ENCODE data around the gene GABARAPL1. TPM values are rescaled to one million over a fixed set of nuclear protein-coding genes. Genes with fewer than 3 reads are reported as not detected.

Gene GABARAPL1
- polyA plus RNA-seq, 2 of the 4 experiments (the other 2 are of a cell fraction): 35.9 to 46.2 TPM

GRCh38 chr12:10205220-10205807, 7.4 kb upstream of the GABARAPL1 start:
- CTCF ChIA-PET: interaction anchor here (1.0 to 1.2 kb wide), 2 partner anchors 9 to 52 kb away, joined by 3 to 5 read pairs; no protein-coding TSS in a partner anchor
- DNase-seq (ENCODE audit: low read depth in 1 of 2, low spot score in 1 of 2) (peak in 1 of 2 experiments; percentile 45), FAIRE-seq (no peak), ATAC-seq (peak; percentile 50 to 69; a peak in 4 of 6 replicates)
- Histone ChIP-seq H3K4me1 (0 out of 3 replicates have a peak, but pooled peaks cover 6% of the 10 kb centered on the region), H3K27ac (no peak overlapping the region), H3K4me2 (peak overlapping the region; percentile 12; the same call in 1 of the 3 replicates), H3K9me3 (no peaks in the 10 kb centered on the region), H3K4me3 (no peak overlapping the region)
- 40% methylated on average over 3 of the region's 3 CpGs for WGBS (ENCODE audit: missing lambda C conversion rate)
- POLR2A ChIA-PET: no interaction called here
- TF ChIP-seq FOSL2 (IDR thresholded peaks at IDR 0.05): no peak
- peak; percentile 50 for TF ChIP-seq FOSL2 (CRISPR knock-in tag; IDR thresholded peaks at IDR 0.05)
- TF ChIP-seq GATA3 (IDR thresholded peaks at IDR 0.05; ENCODE audit: borderline replicate concordance): peak; percentile 20; the same call in 1 of the 2 replicates
- no peak for TF ChIP-seq RNF2 (IDR thresholded peaks at IDR 0.05; ENCODE audit: borderline replicate concordance, low read depth)
- TF ChIP-seq KDM1A (IDR thresholded peaks at IDR 0.05; ENCODE audit: low read depth): no peak

GRCh38 chr12:10207136-10207535, 5.5 kb upstream of the GABARAPL1 start:
- no peak overlapping the region for H3K27ac ChIP-seq
- 34% methylated on average over 2 of the region's 2 CpGs for WGBS (ENCODE audit: missing lambda C conversion rate)
- FAIRE-seq (no peak), ATAC-seq (no peak), DNase-seq (ENCODE audit: low read depth in 1 of 2, low spot score in 1 of 2) (no peak)
- CTCF ChIA-PET: interaction anchor here (1.1 to 2.5 kb wide), 2 partner anchors 17 to 54 kb away, joined by 3 to 14 read pairs; no protein-coding TSS in a partner anchor
- no peak overlapping the region for H3K4me2 ChIP-seq
- no peak for TF ChIP-seq NPAS2 (CRISPR knock-in tag; IDR thresholded peaks at IDR 0.05; ENCODE audit: borderline replicate concordance)
- no peak for TF ChIP-seq E2F6 (IDR thresholded peaks at IDR 0.05; ENCODE audit: borderline replicate concordance, low read depth)
- TF ChIP-seq MAX (IDR thresholded peaks at IDR 0.05): no peak
- TF ChIP-seq CHD2 (IDR thresholded peaks at IDR 0.05; ENCODE audit: low read length, partially characterized antibody): no peak
- TF ChIP-seq, protein P1, sequence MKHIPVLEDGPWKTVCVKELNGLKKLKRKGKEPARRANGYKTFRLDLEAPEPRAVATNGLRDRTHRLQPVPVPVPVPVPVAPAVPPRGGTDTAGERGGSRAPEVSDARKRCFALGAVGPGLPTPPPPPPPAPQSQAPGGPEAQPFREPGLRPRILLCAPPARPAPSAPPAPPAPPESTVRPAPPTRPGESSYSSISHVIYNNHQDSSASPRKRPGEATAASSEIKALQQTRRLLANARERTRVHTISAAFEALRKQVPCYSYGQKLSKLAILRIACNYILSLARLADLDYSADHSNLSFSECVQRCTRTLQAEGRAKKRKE (CRISPR knock-in tag; IDR thresholded peaks at IDR 0.05; ENCODE audit: low read depth): no peak
- POLR2A ChIA-PET: no interaction called here
- H3K4me3 ChIP-seq: no peak overlapping the region
- no peaks in the 10 kb centered on the region for H3K9me3 ChIP-seq
- H3K4me1 ChIP-seq: 0 out of 3 replicates have a peak, but pooled peaks cover 6% of the 10 kb centered on the region

DNA sequence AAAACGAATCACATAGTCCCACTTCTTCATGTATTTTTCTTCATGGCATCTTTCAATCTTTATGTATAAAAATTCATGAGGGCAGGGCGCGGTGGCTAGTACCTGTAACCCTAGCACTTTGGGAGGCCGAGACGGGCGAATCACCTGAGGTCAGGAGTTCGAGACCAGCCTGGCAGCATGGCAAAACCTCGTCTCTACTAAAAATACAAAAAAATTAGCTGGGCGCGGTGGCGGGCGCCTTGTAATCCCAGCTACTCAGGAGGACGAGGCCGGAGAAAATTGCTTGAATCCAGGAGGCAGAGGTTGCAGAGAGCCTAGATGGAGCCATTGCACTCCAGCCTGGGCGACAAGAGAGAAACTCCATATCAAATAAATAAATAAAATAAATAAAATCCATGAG, 2.5 kb upstream of the GABARAPL1 start:
- ATAC-seq (no peak), FAIRE-seq (no peak), DNase-seq (ENCODE audit: low read depth in 1 of 2, low spot score in 1 of 2) (no peak)
- CTCF ChIA-PET: interaction anchor here (0.8 to 1.0 kb wide), 2 partner anchors 10 to 16 kb away, joined by 3 read pairs; no protein-coding TSS in a partner anchor
- H3K4me3 ChIP-seq: no peak overlapping the region
- POLR2A ChIA-PET: no interaction called here
- no peaks in the 10 kb centered on the region for H3K9me3 ChIP-seq
- no peak overlapping the region for H3K27ac ChIP-seq
- peaks cover 16% of the 10 kb centered on the region for H3K4me1 ChIP-seq
- 93% methylated on average over 15 of the region's 15 CpGs for WGBS (ENCODE audit: missing lambda C conversion rate)
- no peak overlapping the region for H3K4me2 ChIP-seq
- TF ChIP-seq HOXA7 (CRISPR knock-in tag; IDR thresholded peaks at IDR 0.05) (no peak), HOXB5 (CRISPR knock-in tag; IDR thresholded peaks at IDR 0.05) (no peak), EHF (CRISPR knock-in tag; IDR thresholded peaks at IDR 0.05) (no peak), BCL3 (IDR thresholded peaks at IDR 0.05) (no peak), FOSL2 (IDR thresholded peaks at IDR 0.05) (no peak), FOSL2 (CRISPR knock-in tag; IDR thresholded peaks at IDR 0.05) (no peak)
